Esophagus squamous epithelium (tissue), 4 donors: ENCODE data around the gene TIMM23.

Experiments
- POLR2A ChIP-seq, 4 donors: fragments of 450-650 bp; IDR thresholded peaks; one replicate each; pipeline ENCODE4 v1.6.1; 2017; ENCODE audit warnings: antibody characterized with exemption in 4 of 4, mild to moderate bottlenecking in 4 of 4, moderate library complexity in 3 of 4
- TF ChIP-seq, protein P1 (sequence below), 6 experiments: fragments of 450-650 bp in 4 of 6; fragments of 200-600 bp in 2 of 6; sonication (generic) in 2 of 6; IDR thresholded peaks; one replicate each; pipeline ENCODE4 v1.5.1; 2016 to 2019; ENCODE audit warnings: antibody characterized with exemption in 6 of 6, mild to moderate bottlenecking in 4 of 6, moderate library complexity in 4 of 6

DNA sequence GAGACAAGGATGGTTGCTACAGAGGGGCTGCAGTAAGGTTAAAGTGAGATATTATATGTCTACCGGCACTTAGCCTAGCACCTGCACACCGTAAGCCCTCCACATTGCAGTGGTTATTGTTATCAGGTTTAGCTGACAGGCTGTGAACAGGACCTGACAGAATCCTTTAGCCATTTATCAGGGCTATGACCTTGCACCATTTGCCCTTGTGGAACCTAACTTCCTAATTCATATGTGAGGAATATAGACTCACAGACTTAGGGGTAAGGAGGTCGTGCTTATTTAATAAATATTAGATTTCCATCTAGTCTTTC, 48.0 kb downstream of the TIMM23 start:
- TF ChIP-seq, protein P1, sequence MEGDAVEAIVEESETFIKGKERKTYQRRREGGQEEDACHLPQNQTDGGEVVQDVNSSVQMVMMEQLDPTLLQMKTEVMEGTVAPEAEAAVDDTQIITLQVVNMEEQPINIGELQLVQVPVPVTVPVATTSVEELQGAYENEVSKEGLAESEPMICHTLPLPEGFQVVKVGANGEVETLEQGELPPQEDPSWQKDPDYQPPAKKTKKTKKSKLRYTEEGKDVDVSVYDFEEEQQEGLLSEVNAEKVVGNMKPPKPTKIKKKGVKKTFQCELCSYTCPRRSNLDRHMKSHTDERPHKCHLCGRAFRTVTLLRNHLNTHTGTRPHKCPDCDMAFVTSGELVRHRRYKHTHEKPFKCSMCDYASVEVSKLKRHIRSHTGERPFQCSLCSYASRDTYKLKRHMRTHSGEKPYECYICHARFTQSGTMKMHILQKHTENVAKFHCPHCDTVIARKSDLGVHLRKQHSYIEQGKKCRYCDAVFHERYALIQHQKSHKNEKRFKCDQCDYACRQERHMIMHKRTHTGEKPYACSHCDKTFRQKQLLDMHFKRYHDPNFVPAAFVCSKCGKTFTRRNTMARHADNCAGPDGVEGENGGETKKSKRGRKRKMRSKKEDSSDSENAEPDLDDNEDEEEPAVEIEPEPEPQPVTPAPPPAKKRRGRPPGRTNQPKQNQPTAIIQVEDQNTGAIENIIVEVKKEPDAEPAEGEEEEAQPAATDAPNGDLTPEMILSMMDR (IDR thresholded peaks at IDR 0.05), result no peak
- TF ChIP-seq POLR2A (IDR thresholded peaks at IDR 0.05), result no peak
